PC-9 (cell line): ENCODE results near the gene UBE2H. TPM values are rescaled to one million over a fixed set of nuclear protein-coding genes. Genes with fewer than 3 reads are reported as not detected.

ENCODE experiments used
- BruUV-seq: library from RNA; stranded (reverse); fragments of 400-500 nt; replicated peaks from 2 replicates; lab custom pipeline; 2021; lab: Mats Ljungman, UMichigan
- CTCF ChIA-PET: fragments of 300-600 bp; sonication (Branson Sonifier 250); formaldehyde crosslinking; loops from one replicate; lab custom pipeline; 2022; ENCODE audit warnings: antibody characterized with exemption; lab: Charles Lee
- POLR2A ChIA-PET: fragments of 300-600 bp; sonication (Branson Sonifier 250); formaldehyde crosslinking; loops from one replicate; lab custom pipeline; 2022; ENCODE audit warnings: antibody characterized with exemption; ENCODE audit not compliant: unreplicated experiment; lab: Charles Lee
- DNase-seq, 2 experiments: peaks; one replicate each; pipeline versions ENCODE4 v3.0.0 to v3.0.0-alpha.2; 2015 to 2022; ENCODE audit warnings: mixed read lengths in 1 of 2
- H2AFZ ChIP-seq: fragments of 200-600 bp; sonication (generic); 2 replicates; pipeline ENCODE4 v1.8.1; 2017; ENCODE audit warnings: antibody characterized with exemption
- H3F3A ChIP-seq: fragments of 200-600 bp; sonication (generic); 2 replicates; pipeline ENCODE4 v1.8.1; 2017; ENCODE audit warnings: antibody characterized with exemption, mild to moderate bottlenecking, low read depth; ENCODE audit not compliant: insufficient read depth
- H3K27ac ChIP-seq: fragments of 200-600 bp; sonication (generic); 2 replicates; pipeline ENCODE4 v1.6.1; 2016; ENCODE audit warnings: mixed run types
- H3K27me3 ChIP-seq: fragments of 200-600 bp; sonication (generic); 2 replicates; pipeline ENCODE4 v1.6.1; 2016; ENCODE audit warnings: low read depth, mixed run types; ENCODE audit not compliant: insufficient read depth
- H3K36me3 ChIP-seq: fragments of 200-600 bp; sonication (generic); 2 replicates; pipeline ENCODE4 v1.6.1; 2016; ENCODE audit warnings: low read depth, mixed run types
- H3K4me1 ChIP-seq: fragments of 200-600 bp; sonication (generic); replicated peaks from 2 replicates; pipeline ENCODE4 v1.6.1; 2016; ENCODE audit warnings: mixed run types; ENCODE audit not compliant: insufficient read depth
- H3K4me2 ChIP-seq: fragments of 200-600 bp; sonication (generic); 2 replicates; pipeline ENCODE4 v1.6.1; 2017; ENCODE audit warnings: mixed run types
- H3K4me3 ChIP-seq: fragments of 200-600 bp; sonication (generic); 2 replicates; pipeline ENCODE4 v1.6.1; 2016; ENCODE audit warnings: mixed run types
- H3K79me2 ChIP-seq: fragments of 200-600 bp; sonication (generic); 2 replicates; pipeline ENCODE4 v1.6.1; 2017; ENCODE audit warnings: low read depth, mixed run types
- H3K9me2 ChIP-seq: fragments of 200-600 bp; sonication (generic); 2 replicates; pipeline ENCODE4 v1.8.1; 2017; ENCODE audit warnings: mild to moderate bottlenecking; ENCODE audit not compliant: insufficient read depth
- H3K9me3 ChIP-seq: fragments of 200-600 bp; sonication (generic); 2 replicates; pipeline ENCODE4 v1.8.1; 2016; ENCODE audit warnings: low read depth; ENCODE audit not compliant: insufficient read depth
- H4K20me1 ChIP-seq: fragments of 200-600 bp; sonication (generic); 2 replicates; pipeline ENCODE4 v1.8.1; 2017; ENCODE audit not compliant: insufficient read depth
- CTCF ChIP-seq: fragments of 200-600 bp; sonication (generic); conservative IDR thresholded peaks from 2 replicates; pipeline ENCODE4 v1.6.1; 2017; ENCODE audit warnings: mixed run types, antibody characterized with exemption, mild to moderate bottlenecking, moderate library complexity
- EZH2 ChIP-seq: fragments of 200-600 bp; sonication (generic); IDR thresholded peaks from 2 replicates; pipeline ENCODE4 v1.8.0; 2017; ENCODE audit warnings: antibody characterized with exemption, low read depth
- intact Hi-C: fragments of 100-400 bp; cut with micrococcal nuclease; formaldehyde crosslinking; loops from one replicate; pipeline ENCODE4 v1.10.0; 2022; ENCODE audit not compliant: unreplicated experiment
- total RNA-seq: library from RNA; stranded (reverse); gene quantifications from 2 replicates; pipeline ENCODE4 v1.2.3, GENCODE V29; 2021

UBE2H gene
- total RNA-seq, 1 experiment from 2014 or later, result 211 TPM

- Histone ChIP-seq H3K36me3 (peaks cover 18% of the 10 kb centered on the region), H3K27me3 (no peaks in the 10 kb centered on the region), H3K27ac (no peak overlapping the region), H3K9me3 (no peaks in the 10 kb centered on the region), H3F3A (peaks cover 18% of the 10 kb centered on the region), H3K9me2 (no peaks in the 10 kb centered on the region), H3K4me2 (no peak overlapping the region), H3K79me2 (peaks cover 81% of the 10 kb centered on the region), H2AFZ (no peak overlapping the region), H4K20me1 (peaks cover 40% of the 10 kb centered on the region), H3K4me1 (no peaks in the 10 kb centered on the region), H3K4me3 (no peak overlapping the region)
- BruUV-seq, result no TSS peak
- intact Hi-C loops, result no loop called here
- TF ChIP-seq CTCF, result no peak
- TF ChIP-seq EZH2, result no peak
- CTCF ChIA-PET, result no interaction called here
- no peak for DNase-seq
- POLR2A ChIA-PET, result no interaction called here
These were observed 26.1 kb downstream of the UBE2H start for GRCh38 chr7:129926618-129927017.

- Histone ChIP-seq H3F3A (peaks cover 26% of the 10 kb centered on the region), H3K27ac (no peak overlapping the region), H3K9me3 (no peaks in the 10 kb centered on the region), H3K4me2 (no peak overlapping the region), H3K9me2 (no peaks in the 10 kb centered on the region), H3K27me3 (no peaks in the 10 kb centered on the region), H3K36me3 (peaks cover 18% of the 10 kb centered on the region), H3K79me2 (peaks cover 83% of the 10 kb centered on the region), H4K20me1 (peaks cover 46% of the 10 kb centered on the region), H3K4me3 (no peak overlapping the region), H2AFZ (no peak overlapping the region), H3K4me1 (no peaks in the 10 kb centered on the region)
- DNase-seq, result no peak
- no TSS peak for BruUV-seq
- POLR2A ChIA-PET, result interaction anchor here (0.6 kb wide), 1 partner anchor 23 kb away, joined by 4 read pairs; no protein-coding TSS in a partner anchor
- intact Hi-C loops, result no loop called here
- TF ChIP-seq EZH2 (no peak), CTCF (no peak)
- CTCF ChIA-PET, result no interaction called here
These were observed 27.3 kb downstream of the UBE2H start for GRCh38 chr7:129925416-129926002.

GRCh38 chr7:129924602-129925001 is 28.2 kb downstream of the UBE2H start:
- Histone ChIP-seq H3K9me2 (no peaks in the 10 kb centered on the region), H3K4me3 (no peak overlapping the region), H3K4me1 (no peaks in the 10 kb centered on the region), H3K27me3 (no peaks in the 10 kb centered on the region), H2AFZ (no peak overlapping the region), H3K36me3 (peaks cover 18% of the 10 kb centered on the region), H3K79me2 (peaks cover 78% of the 10 kb centered on the region), H3K4me2 (no peak overlapping the region), H3K27ac (no peak overlapping the region), H3K9me3 (no peaks in the 10 kb centered on the region), H3F3A (peaks cover 26% of the 10 kb centered on the region), H4K20me1 (peaks cover 46% of the 10 kb centered on the region)
- no peak for DNase-seq
- no peak for TF ChIP-seq CTCF
- no peak for TF ChIP-seq EZH2
- no TSS peak for BruUV-seq
- ChIA-PET POLR2A (interaction anchor here (0.6 to 0.7 kb wide), 2 partner anchors 27 to 505 kb away, joined by 6 to 7 read pairs; no protein-coding TSS in a partner anchor), CTCF (no interaction called here)
- intact Hi-C loops, result no loop called here
